NCI-H128 (cell line): ENCODE measurements around the gene SEC16A.

Source experiments
- DNase-seq: peaks from one replicate; lab custom pipeline; 2025; ENCODE audit not compliant: unreplicated experiment; lab: John Stamatoyannopoulos, UW

SEC16A gene

GRCh38 chr9:136504512-136505348, 21.9 kb upstream of the SEC16A start:
- no peak for DNase-seq

DNA sequence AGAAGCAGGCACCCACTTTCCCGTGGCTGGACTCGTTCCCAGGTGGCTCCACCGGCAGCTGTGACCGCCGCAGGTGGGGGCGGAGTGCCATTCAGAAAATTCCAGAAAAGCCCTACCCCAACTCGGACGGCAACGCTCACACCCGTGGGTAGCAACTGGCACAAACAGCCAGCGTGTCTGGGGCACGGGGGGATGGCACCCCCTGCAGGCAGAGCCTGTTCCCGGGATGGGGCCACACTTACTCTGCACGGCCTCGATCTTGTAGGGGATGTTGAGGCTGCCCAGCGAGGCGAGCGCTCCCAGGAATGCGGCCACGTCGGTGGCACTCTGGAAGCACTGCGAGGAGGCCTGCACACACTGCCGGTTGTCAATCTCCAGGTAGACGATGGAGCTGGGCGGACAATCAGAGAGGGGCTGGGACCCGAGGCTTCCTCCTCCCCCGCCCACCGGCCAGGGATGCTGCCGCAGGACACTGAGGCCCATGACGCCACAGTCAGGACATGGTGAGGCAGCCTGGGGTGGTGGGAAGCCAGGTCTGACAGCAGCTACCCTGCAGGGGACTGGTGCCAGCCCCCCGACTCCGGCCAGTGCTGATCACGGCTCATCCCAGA, 20.2 kb upstream of the SEC16A start:
- DNase-seq = no peak

DNA sequence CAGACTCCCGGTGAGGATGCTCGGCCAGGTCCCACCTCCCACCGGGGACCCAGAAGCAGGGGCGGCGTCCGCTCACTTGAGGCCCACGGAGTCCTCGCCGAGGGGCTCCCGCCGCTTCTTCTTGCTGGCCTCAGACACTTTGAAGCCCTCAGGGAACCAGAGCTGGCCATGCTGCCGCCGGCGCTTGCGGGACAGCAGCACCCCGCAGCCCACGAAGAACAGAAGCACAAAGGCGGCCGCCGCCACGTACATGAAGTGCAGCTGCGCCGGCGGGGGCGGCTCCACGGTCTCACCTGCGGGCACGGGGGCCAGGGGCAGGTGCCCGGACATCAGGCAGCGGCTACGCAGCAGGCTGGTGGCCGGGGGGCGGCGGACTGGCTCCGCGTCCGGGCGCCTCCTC, 19.4 kb upstream of the SEC16A start:
- no peak for DNase-seq

DNA sequence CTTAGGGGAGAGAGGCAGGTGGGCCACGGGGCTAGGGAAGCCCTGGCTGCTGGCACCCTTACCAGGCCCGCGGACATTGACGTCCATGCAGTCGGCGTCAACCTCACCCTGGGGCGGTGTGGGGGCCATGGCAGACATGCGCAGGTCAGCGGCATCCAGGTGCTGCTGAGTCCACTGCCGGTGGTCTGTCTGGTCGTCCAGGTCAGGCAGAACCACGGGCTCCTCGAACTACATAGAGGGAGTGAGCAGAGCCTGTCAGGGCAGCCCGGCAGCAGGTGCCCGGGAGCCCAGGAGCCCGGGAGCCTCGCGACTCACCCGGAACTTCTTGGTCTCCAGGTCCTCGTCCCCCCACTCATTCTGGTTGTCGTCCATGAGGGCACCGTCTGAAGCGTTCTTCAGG, 18.8 kb upstream of the SEC16A start:
- no peak for DNase-seq

- no peak for DNase-seq
Measured at GRCh38 chr9:136499935-136500910, 17.4 kb upstream of the SEC16A start.

GRCh38 chr9:136499071-136499934, 16.5 kb upstream of the SEC16A start:
- DNase-seq = no peak

GRCh38 chr9:136497916-136498695, 15.3 kb upstream of the SEC16A start:
- no peak for DNase-seq

DNA sequence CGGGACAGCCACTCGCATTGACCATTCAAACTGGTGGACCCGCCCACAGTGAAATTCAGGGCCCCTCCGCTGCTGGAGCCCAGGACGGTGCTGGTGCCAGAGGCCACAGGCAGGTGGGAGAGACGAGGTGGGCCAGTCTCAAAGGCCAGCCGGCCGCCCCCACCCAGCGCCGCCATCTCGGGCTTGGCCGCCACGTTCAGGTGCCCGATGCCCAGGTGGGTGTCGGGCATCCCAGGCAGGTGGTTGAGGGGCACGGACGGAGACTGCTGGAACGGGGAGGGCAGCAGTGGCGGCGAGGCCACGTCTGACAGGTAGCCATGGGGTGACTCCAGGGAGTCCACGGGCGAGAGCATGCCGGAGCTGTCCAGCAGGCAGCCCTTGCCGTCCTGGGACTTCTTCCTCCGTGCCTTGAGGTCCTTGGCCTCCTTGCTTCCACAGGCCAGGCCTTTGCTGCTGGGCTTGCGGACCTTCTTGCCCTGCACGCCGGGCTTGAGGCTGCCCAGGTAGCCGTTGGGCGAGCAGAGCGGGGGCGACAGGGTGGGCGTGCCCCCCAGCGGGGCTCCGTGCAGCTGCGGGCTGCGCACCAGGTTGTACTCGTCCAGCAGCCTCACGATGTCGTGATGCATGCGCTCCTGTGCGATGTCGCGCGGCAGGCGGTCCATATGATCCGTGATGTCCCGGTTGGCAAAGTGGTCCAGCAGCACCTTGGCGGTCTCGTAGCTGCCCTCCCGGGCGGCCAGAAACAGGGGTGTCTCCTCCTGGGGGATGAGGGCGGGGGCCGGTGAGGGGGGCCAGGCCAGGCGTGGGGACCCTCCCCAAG, 14.2 kb upstream of the SEC16A start:
- DNase-seq = no peak

DNA sequence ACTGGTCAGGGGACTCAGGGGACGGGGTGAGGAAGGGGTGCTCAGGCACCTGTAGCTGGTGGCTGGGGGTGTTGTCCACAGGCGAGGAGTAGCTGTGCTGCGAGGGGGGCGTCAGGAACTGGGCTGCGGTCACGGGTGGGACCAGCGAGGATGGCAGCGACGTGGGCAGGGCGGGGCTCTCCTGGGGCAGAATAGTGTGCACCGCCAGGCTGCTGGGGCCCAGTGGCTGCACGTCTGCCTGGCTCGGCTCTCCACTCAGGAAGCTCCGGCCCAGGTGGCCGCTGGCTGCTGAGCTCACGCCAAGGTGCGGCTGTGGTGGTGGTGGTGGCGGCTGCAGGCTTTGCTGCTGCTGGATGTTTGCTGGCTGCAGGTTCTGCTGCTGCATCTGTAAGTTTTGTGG, 13.3 kb upstream of the SEC16A start:
- no peak for DNase-seq

- DNase-seq = no peak
Measured at GRCh38 chr9:136495238-136495800, 12.5 kb upstream of the SEC16A start.

GRCh38 chr9:136494531-136495215, 11.8 kb upstream of the SEC16A start:
- no peak for DNase-seq

GRCh38 chr9:136494012-136494411, 11.2 kb upstream of the SEC16A start:
- DNase-seq = no peak

- DNase-seq = no peak
Measured at GRCh38 chr9:136493567-136493971, 10.7 kb upstream of the SEC16A start.

GRCh38 chr9:136492978-136493522, 10.2 kb upstream of the SEC16A start:
- DNase-seq = no peak

GRCh38 chr9:136489731-136490130, 6.9 kb upstream of the SEC16A start:
- no peak for DNase-seq

GRCh38 chr9:136488247-136489214, 5.7 kb upstream of the SEC16A start:
- DNase-seq = peak; percentile 15

DNA sequence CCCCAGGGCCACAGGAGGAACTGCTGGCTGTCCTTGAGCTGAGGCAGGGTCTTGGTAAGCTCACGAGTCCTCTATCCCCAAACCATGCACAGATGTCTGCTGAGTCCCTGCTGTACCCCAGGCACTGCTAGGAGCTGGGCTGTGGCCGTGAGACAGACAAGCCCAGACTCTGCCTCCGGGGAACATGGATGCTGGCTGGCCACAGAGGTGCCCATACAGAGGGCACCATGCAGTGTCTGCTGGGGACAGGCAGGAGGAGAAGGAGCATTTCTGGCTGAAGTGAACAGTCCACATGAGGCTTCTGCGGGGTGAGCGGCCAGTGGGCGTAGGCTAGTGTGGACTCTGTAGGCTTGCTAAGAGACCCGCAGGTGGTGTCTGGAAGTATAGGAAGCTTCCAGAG, 4.8 kb upstream of the SEC16A start:
- no peak for DNase-seq
